ENCODE results near the gene OPN1SW.

The OPN1SW gene

DNA sequence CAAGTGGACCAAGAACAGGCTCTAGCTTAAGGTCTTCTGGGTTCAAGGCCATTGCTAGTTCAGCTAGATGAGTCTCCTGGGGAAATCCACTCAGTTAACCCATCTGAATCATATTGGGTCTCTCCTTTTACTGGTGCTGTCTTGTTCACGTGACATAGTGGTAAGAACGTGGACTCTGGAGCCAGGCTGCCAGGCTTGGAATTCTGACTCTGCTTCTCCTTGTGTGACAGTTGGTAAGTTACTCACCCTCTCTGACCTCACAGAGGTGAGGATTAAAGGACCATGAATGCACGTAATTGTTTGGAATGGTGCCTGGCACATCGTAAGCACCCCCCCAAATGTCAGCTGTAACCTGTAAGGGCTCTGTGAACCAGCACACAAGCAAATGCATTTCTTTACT, 46.1 kb downstream of the OPN1SW start:
- DNase-seq = no peak

DNA sequence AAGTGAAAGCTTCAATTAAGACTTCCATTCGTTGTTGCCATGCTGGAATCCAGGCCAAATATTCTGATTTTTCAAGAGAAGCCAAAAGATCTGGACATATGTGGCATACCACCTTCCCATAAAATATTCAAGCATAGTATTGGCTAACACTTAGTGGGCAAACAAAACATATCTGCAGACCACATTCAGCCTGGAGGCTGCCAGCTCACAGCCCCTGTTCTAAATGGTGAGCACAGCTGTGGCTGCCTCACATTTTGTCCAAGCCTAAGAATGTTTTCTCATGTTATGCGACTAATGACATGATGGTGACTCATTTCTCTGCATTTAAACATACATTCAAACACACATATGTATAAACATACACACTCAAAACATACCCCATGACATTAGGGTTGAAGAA, 47.0 kb downstream of the OPN1SW start:
- no peak for DNase-seq

- no peak for DNase-seq
These were observed 48.4 kb downstream of the OPN1SW start for GRCh38 chr7:128727239-128727638.

DNA sequence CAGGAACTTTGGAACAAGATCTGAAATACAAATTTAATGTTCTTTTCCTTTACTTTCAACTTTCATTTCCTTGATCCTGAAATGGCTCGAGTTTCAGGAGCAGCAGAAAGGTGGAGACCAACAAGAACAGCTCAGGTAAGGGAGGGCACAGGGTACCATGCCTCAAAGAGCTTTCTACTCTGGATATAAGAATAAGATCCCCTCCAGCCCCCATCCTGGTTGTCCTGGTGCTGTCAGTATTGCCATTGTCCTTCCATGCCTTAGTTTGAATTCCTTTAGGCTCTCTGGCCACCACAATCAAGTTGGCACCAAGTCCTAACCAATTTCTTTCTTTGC, 48.9 kb downstream of the OPN1SW start:
- no peak for DNase-seq

- no peak for DNase-seq
These were observed 49.4 kb downstream of the OPN1SW start for GRCh38 chr7:128726059-128726736.

DNA sequence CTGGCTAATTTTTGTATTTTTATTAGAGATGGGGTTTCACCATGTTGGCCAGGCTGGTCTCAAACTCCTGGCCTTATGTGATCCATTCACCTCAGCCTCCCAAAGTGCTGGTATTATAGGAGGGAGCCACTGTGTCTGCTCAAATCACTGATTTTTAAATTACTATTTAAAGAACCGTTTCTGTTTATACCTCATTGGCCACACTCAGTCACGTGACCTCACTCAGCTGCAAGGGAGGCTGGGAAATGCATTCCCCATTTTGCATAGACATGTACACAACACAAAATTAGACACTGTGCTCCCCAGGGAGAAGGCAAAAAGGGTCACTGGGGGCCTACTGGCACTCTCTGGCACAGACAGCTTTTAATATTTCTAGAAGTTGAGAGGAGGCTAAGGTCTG, 50.1 kb downstream of the OPN1SW start:
- DNase-seq = no peak

DNA sequence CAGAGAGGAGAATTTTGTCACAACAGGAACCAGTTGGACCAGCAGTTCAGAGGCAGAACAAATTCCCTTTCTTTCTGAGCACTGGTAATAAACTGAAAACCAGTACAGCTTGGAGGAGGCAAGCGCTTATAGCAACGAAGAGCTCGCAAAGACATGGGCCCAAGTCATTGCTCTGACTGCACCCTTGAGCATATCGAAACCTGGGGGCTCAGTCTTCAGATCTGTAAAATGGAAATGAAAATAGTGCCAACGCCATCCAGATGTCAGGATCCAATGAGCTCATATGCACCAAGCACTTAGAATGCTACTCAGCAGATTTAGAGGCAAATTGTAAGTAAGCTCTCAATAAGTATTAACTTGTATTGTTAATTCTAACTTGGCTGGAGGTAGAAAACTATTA, 50.9 kb downstream of the OPN1SW start:
- no peak for DNase-seq
